CD14-positive monocyte (primary cell): ENCODE data around the gene SERPINA3. TPM values are rescaled to one million over a fixed set of nuclear protein-coding genes. Genes with fewer than 3 reads are reported as not detected.

ENCODE experiments used
- DNase-seq, 3 donors: peaks; one replicate each; pipeline ENCODE4 v3.0.0-alpha.2; 2011 to 2022
- H2AFZ ChIP-seq: 2 replicates; pipeline ENCODE4 v1.6.0; 2012; ENCODE audit warnings: mild to moderate bottlenecking, low read depth, low read length, inconsistent platforms; ENCODE audit not compliant: insufficient read depth, poor library complexity, severe bottlenecking
- H3K27ac ChIP-seq, 2 donors: 1 replicate in 1 of 2; 2 replicates in 1 of 2; pipeline ENCODE4 v1.5.1; 2012 to 2013; ENCODE audit warnings: low read length in 2 of 2, control low read depth in 1 of 2, inconsistent platforms in 1 of 2, low read depth in 1 of 2, mild to moderate bottlenecking in 1 of 2
- H3K27me3 ChIP-seq, 2 donors: one replicate each; pipeline versions ENCODE4 v1.6.0 to v1.6.1; 2011 to 2013; ENCODE audit warnings: low read length in 2 of 2; ENCODE audit not compliant: control insufficient read depth in 2 of 2, insufficient read depth in 2 of 2
- H3K36me3 ChIP-seq, 2 donors: replicated peaks in 1 of 2; 1 replicate in 1 of 2; 2 replicates in 1 of 2; pipeline versions ENCODE4 v1.5.1 to v1.6.1; 2012 to 2013; ENCODE audit warnings: low read length in 2 of 2, control low read depth in 1 of 2, inconsistent platforms in 1 of 2, mild to moderate bottlenecking in 1 of 2; ENCODE audit not compliant: insufficient read depth in 2 of 2, control insufficient read depth in 1 of 2
- H3K4me1 ChIP-seq, 2 donors: 1 replicate in 1 of 2; 2 replicates in 1 of 2; pipeline versions ENCODE4 v1.5.1 to v1.6.1; 2012 to 2013; ENCODE audit warnings: low read length in 2 of 2, control low read depth in 1 of 2, inconsistent platforms in 1 of 2, mild to moderate bottlenecking in 1 of 2, moderate library complexity in 1 of 2; ENCODE audit not compliant: insufficient read depth in 2 of 2, control insufficient read depth in 1 of 2
- H3K4me2 ChIP-seq: replicated peaks from 2 replicates; pipeline ENCODE3; 2012; ENCODE audit warnings: low read length, moderate library complexity, mild to moderate bottlenecking; ENCODE audit not compliant: poor library complexity, severe bottlenecking; ENCODE audit errors: extremely low read depth
- H3K4me3 ChIP-seq, 3 experiments: fragments of 200-600 bp in 1 of 3; sonication (generic) in 1 of 3; replicated peaks in 1 of 3; 1 replicate in 2 of 3; 2 replicates in 1 of 3; pipeline ENCODE4 v1.5.1; 2011 to 2013; ENCODE audit warnings: low read length in 3 of 3, mild to moderate bottlenecking in 3 of 3, control low read depth in 2 of 3, low read depth in 2 of 3, inconsistent platforms in 1 of 3, moderate library complexity in 1 of 3
- H3K79me2 ChIP-seq: 2 replicates; pipeline ENCODE4 v1.6.0; 2012; ENCODE audit warnings: mild to moderate bottlenecking, control low read depth, inconsistent platforms, low read length, moderate library complexity; ENCODE audit not compliant: insufficient read depth
- H3K9ac ChIP-seq: 2 replicates; pipeline ENCODE4 v1.6.0; 2017; ENCODE audit warnings: low read length, mild to moderate bottlenecking; ENCODE audit not compliant: insufficient read depth, poor library complexity, severe bottlenecking
- H3K9me3 ChIP-seq, 2 donors: replicated peaks in 1 of 2; 1 replicate in 1 of 2; 2 replicates in 1 of 2; pipeline versions ENCODE4 v1.5.1 to v1.6.1; 2012 to 2013; ENCODE audit warnings: low read length in 2 of 2, control low read depth in 1 of 2; ENCODE audit not compliant: control insufficient read depth in 1 of 2, insufficient read depth in 1 of 2
- H4K20me1 ChIP-seq: 2 replicates; pipeline ENCODE4 v1.6.0; 2012; ENCODE audit warnings: mild to moderate bottlenecking, low read length, control low read depth, moderate library complexity; ENCODE audit not compliant: insufficient read depth
- H3K27ac Mint-ChIP-seq, 7 donors: one replicate each; pipeline ENCODE4 v1.8.0; 2020; ENCODE audit warnings: mild to moderate bottlenecking in 7 of 7, mixed read lengths in 7 of 7, moderate library complexity in 6 of 7, inconsistent platforms in 2 of 7
- H3K27me3 Mint-ChIP-seq, 3 donors: one replicate each; pipeline ENCODE4 v1.8.0; 2021 to 2022; ENCODE audit warnings: low read depth in 3 of 3, mild to moderate bottlenecking in 3 of 3, mixed read lengths in 3 of 3, moderate library complexity in 3 of 3, inconsistent platforms in 1 of 3
- H3K36me3 Mint-ChIP-seq, 2 donors: one replicate each; pipeline ENCODE4 v1.8.0; 2020; ENCODE audit warnings: mixed read lengths in 2 of 2, inconsistent platforms in 1 of 2, mild to moderate bottlenecking in 1 of 2
- H3K4me1 Mint-ChIP-seq: one replicate; pipeline ENCODE4 v1.8.0; 2020; ENCODE audit warnings: mild to moderate bottlenecking, mixed read lengths
- H3K4me3 Mint-ChIP-seq, 2 donors: one replicate each; pipeline ENCODE4 v1.8.0; 2020; ENCODE audit warnings: mild to moderate bottlenecking in 2 of 2, mixed read lengths in 2 of 2, moderate library complexity in 1 of 2
- H3K9me3 Mint-ChIP-seq, 7 donors: one replicate each; pipeline ENCODE4 v1.8.0; 2020 to 2022; ENCODE audit warnings: mixed read lengths in 7 of 7, mild to moderate bottlenecking in 6 of 7, moderate library complexity in 6 of 7, inconsistent platforms in 2 of 7
- CTCF ChIP-seq: fragments of 200-600 bp; IDR thresholded peaks from one replicate; pipeline ENCODE4 v1.8.0; 2022; ENCODE audit warnings: antibody characterized with exemption, mild to moderate bottlenecking
- WGBS: methylation state at CpG from one replicate; pipeline ENCODE4 v1.1.5; 2013; ENCODE audit warnings: missing lambda C conversion rate; ENCODE audit not compliant: insufficient coverage; 5-methylcytosine and 5-hydroxymethylcytosine counted together
- intact Hi-C, 2 donors: fragments of 100-400 bp; cut with micrococcal nuclease; formaldehyde crosslinking; loops; one replicate each; pipeline versions ENCODE4 v1.15.0 to v1.15.1; 2023
- polyA plus RNA-seq, 3 donors: library from polyadenylated mRNA; depleted of rRNA in 1 of 3; unstranded in 2 of 3; stranded (reverse) in 1 of 3; fragments of 300-500 nt in 2 of 3; fragments of >200 nt in 1 of 3; fragmentation: Illumina TruSeq in 2 of 3; gene quantifications; 1 replicate in 2 of 3; 2 replicates in 1 of 3; pipeline ENCODE4 v1.2.3, GENCODE V29; 2012 to 2021

The SERPINA3 gene
- polyA plus RNA-seq, 3 donors: not detected

GRCh38 chr14:94653321-94653720, 41.1 kb downstream of the SERPINA3 start:
- peaks cover 0 to 14% (median 13%) of the 10 kb centered on the region in 7 donors for H3K9me3 Mint-ChIP-seq
- H3K4me1 ChIP-seq: peaks cover 2 to 5% of the 10 kb centered on the region in 2 donors
- peaks cover 13 to 19% of the 10 kb centered on the region in 2 donors for H3K9me3 ChIP-seq
- no peak overlapping the region for H3K4me3 ChIP-seq
- WGBS: no CpG with 5 or more reads among the region's 5 CpGs
- no peak overlapping the region for H3K4me3 Mint-ChIP-seq
- no peak overlapping the region for H3K4me2 ChIP-seq
- H3K79me2 ChIP-seq: no peaks in the 10 kb centered on the region
- no peak overlapping the region for H2AFZ ChIP-seq
- no peaks in the 10 kb centered on the region for H3K36me3 Mint-ChIP-seq
- H3K36me3 ChIP-seq: no peaks in the 10 kb centered on the region
- H4K20me1 ChIP-seq: no peaks in the 10 kb centered on the region
- peaks cover 6% of the 10 kb centered on the region for H3K4me1 Mint-ChIP-seq
- H3K27me3 Mint-ChIP-seq: peaks cover 1 to 5% (median 4%) of the 10 kb centered on the region in 3 donors
- no peak overlapping the region for H3K27ac Mint-ChIP-seq
- no peak overlapping the region for H3K9ac ChIP-seq
- no peaks in the 10 kb centered on the region for H3K27me3 ChIP-seq
- H3K27ac ChIP-seq: no peak overlapping the region
- TF ChIP-seq CTCF: no peak
- DNase-seq: no peak
- intact Hi-C loops: no loop called here

- H2AFZ ChIP-seq: no peak overlapping the region
- no peak overlapping the region for H3K9ac ChIP-seq
- no peak overlapping the region for H3K4me2 ChIP-seq
- WGBS: 81% methylated on average over 8 of the region's 13 CpGs
- no peak for TF ChIP-seq CTCF
- no peak overlapping the region for H3K4me3 ChIP-seq
- H3K9me3 Mint-ChIP-seq: peaks cover 0 to 6% (median 3%) of the 10 kb centered on the region in 7 donors
- peaks cover 5 to 10% of the 10 kb centered on the region in 2 donors for H3K9me3 ChIP-seq
- peak overlapping the region in 1 of 7 donors; percentile 8 for H3K27ac Mint-ChIP-seq
- no peak overlapping the region for H3K27ac ChIP-seq
- no peak overlapping the region for H3K4me3 Mint-ChIP-seq
- intact Hi-C loops: no loop called here
- H3K4me1 Mint-ChIP-seq: peaks cover 6% of the 10 kb centered on the region
- no peaks in the 10 kb centered on the region for H4K20me1 ChIP-seq
- no peaks in the 10 kb centered on the region for H3K27me3 ChIP-seq
- no peaks in the 10 kb centered on the region for H3K79me2 ChIP-seq
- H3K27me3 Mint-ChIP-seq: peaks cover 0 to 6% (median 5%) of the 10 kb centered on the region in 3 donors
- H3K36me3 Mint-ChIP-seq: no peaks in the 10 kb centered on the region
- DNase-seq: no peak
- peaks cover 2 to 5% of the 10 kb centered on the region in 2 donors for H3K4me1 ChIP-seq
- no peaks in the 10 kb centered on the region for H3K36me3 ChIP-seq
Measured at GRCh38 chr14:94654071-94654861, 42.1 kb downstream of the SERPINA3 start.
